ENCODE measurements around the gene FUBP3.

GRCh38 chr9:130598188-130598587 is 18.8 kb downstream of the FUBP3 start:
- TF ChIP-seq, protein P1, sequence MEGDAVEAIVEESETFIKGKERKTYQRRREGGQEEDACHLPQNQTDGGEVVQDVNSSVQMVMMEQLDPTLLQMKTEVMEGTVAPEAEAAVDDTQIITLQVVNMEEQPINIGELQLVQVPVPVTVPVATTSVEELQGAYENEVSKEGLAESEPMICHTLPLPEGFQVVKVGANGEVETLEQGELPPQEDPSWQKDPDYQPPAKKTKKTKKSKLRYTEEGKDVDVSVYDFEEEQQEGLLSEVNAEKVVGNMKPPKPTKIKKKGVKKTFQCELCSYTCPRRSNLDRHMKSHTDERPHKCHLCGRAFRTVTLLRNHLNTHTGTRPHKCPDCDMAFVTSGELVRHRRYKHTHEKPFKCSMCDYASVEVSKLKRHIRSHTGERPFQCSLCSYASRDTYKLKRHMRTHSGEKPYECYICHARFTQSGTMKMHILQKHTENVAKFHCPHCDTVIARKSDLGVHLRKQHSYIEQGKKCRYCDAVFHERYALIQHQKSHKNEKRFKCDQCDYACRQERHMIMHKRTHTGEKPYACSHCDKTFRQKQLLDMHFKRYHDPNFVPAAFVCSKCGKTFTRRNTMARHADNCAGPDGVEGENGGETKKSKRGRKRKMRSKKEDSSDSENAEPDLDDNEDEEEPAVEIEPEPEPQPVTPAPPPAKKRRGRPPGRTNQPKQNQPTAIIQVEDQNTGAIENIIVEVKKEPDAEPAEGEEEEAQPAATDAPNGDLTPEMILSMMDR (IDR thresholded peaks at IDR 0.05), result no peak
- TF ChIP-seq POLR2A (IDR thresholded peaks at IDR 0.05), result no peak

All from uterus (tissue), 2 donors.